ENCODE data around the gene SRL.
A peak's percentile ranks its signal among the peaks of the same experiment; 100 is the strongest.

DNA sequence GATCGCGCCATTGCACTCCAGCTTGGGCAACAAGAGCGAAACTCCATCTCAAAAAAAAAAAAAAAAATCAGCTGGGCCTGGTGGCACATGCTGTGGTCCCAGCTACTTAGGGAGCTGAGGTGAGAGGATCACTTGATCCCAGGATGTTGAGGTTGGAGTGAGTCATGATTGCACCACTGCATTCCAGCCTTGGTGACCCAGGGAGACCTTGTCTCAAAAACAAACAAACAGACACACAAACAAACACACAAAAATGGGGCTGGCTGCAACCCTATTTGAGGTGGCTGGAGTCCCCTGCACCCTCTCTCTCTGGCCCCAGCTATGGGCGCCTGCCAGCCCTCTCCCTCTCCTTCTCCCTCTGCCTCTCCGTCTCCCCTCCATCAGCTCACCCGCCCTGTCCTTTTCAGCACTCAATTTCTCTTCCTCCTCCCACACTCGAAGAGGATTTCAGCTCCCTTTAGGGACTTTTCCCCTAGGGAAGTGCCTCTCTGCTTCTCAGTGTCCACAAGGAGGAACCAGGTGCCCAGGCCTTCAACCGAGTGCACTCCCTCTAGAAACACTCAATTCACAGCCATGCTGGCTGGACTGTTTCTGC, 48.5 kb upstream of the SRL start:
- TF ChIP-seq TEAD1 (CRISPR knock-in tag; IDR thresholded peaks at IDR 0.05) = no peak
- TF ChIP-seq SMAD4 (CRISPR knock-in tag; IDR thresholded peaks at IDR 0.05) = no peak
- TF ChIP-seq, protein P1, sequence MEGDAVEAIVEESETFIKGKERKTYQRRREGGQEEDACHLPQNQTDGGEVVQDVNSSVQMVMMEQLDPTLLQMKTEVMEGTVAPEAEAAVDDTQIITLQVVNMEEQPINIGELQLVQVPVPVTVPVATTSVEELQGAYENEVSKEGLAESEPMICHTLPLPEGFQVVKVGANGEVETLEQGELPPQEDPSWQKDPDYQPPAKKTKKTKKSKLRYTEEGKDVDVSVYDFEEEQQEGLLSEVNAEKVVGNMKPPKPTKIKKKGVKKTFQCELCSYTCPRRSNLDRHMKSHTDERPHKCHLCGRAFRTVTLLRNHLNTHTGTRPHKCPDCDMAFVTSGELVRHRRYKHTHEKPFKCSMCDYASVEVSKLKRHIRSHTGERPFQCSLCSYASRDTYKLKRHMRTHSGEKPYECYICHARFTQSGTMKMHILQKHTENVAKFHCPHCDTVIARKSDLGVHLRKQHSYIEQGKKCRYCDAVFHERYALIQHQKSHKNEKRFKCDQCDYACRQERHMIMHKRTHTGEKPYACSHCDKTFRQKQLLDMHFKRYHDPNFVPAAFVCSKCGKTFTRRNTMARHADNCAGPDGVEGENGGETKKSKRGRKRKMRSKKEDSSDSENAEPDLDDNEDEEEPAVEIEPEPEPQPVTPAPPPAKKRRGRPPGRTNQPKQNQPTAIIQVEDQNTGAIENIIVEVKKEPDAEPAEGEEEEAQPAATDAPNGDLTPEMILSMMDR (IDR thresholded peaks at IDR 0.05) = no peak
- TF ChIP-seq TEAD4 (CRISPR knock-in tag; IDR thresholded peaks at IDR 0.05) = no peak
- no peak for TF ChIP-seq NR2C2 (CRISPR knock-in tag; IDR thresholded peaks at IDR 0.05)
- TF ChIP-seq HMGXB4 (CRISPR knock-in tag; IDR thresholded peaks at IDR 0.05) = no peak
- TF ChIP-seq SP1 (CRISPR knock-in tag; conservative IDR thresholded peaks at IDR 0.05) = no peak
- peak; percentile 94 for TF ChIP-seq GABPB1 (CRISPR knock-in tag; IDR thresholded peaks at IDR 0.05)
- TF ChIP-seq KAT7 (CRISPR knock-in tag; IDR thresholded peaks at IDR 0.05; ENCODE audit: borderline replicate concordance) = no peak
